Right lobe of liver (tissue), 4 donors: ENCODE results near the gene THEMIS.

ENCODE experiments used
- CTCF ChIP-seq, 4 donors: fragments of 200-600 bp in 3 of 4; fragments of 450-650 bp in 1 of 4; IDR thresholded peaks; one replicate each; pipeline versions ENCODE4 v1.5.1 to v1.8.0; 2016 to 2022; ENCODE audit warnings: antibody characterized with exemption in 4 of 4, mild to moderate bottlenecking in 2 of 4
- POLR2A ChIP-seq: fragments of 450-650 bp; IDR thresholded peaks from one replicate; pipeline ENCODE4 v1.6.1; 2017; ENCODE audit warnings: antibody characterized with exemption, mild to moderate bottlenecking
- donor health status: DM: no; HTN: no; CAD: no.
- donor health status: DM: no; HTN: no; CAD: no.
- donor health status: DM: no; HTN: yes; CAD: no.

- TF ChIP-seq CTCF (IDR thresholded peaks at IDR 0.05) = no peak
- TF ChIP-seq POLR2A = no peak
These were observed 49.7 kb downstream of the THEMIS start for GRCh38 chr6:127851197-127851596.
